ENCODE data around the gene SLC25A1.

GRCh38 chr22:19128009-19128401, 50.5 kb downstream of the SLC25A1 start:
- TF ChIP-seq CTCF (IDR thresholded peaks at IDR 0.05) (no peak), POLR2A (IDR thresholded peaks at IDR 0.05) (no peak), POLR2AphosphoS5 (IDR thresholded peaks at IDR 0.05) (no peak)

All from suprapubic skin (tissue), 4 donors.